Prostate gland (tissue), 2 donors: Measurements from ENCODE around the gene TPGS1. TPM values are rescaled to one million over a fixed set of nuclear protein-coding genes. Genes with fewer than 3 reads are reported as not detected.

Experiments used
- DNase-seq: peaks from one replicate; pipeline ENCODE4 v3.0.0-alpha.2; 2019; ENCODE audit warnings: low spot score
- H3K27ac ChIP-seq, 2 donors: fragments of 200-600 bp; sonication (generic); 2 replicates each; pipeline ENCODE4 v1.5.1; 2017 to 2019
- H3K27me3 ChIP-seq: fragments of 200-600 bp; sonication (generic); replicated peaks from 2 replicates; pipeline ENCODE4 v1.5.1; 2019; ENCODE audit not compliant: insufficient read depth
- H3K36me3 ChIP-seq, 2 donors: fragments of 200-600 bp; sonication (generic); 1 replicate in 1 of 2; 2 replicates in 1 of 2; pipeline versions ENCODE4 v1.5.1 to v1.8.1; 2017 to 2019
- H3K4me1 ChIP-seq: fragments of 200-600 bp; sonication (generic); replicated peaks from 2 replicates; pipeline ENCODE4 v1.5.1; 2019
- H3K4me3 ChIP-seq, 2 donors: fragments of 200-600 bp; sonication (generic); 2 replicates each; pipeline ENCODE4 v1.5.1; 2017 to 2019
- H3K9me3 ChIP-seq: fragments of 200-600 bp; sonication (generic); 2 replicates; pipeline ENCODE4 v1.5.1; 2017
- CTCF ChIP-seq, 4 experiments: fragments of 200-600 bp in 2 of 4; fragments of 450-650 bp in 2 of 4; sonication (generic) in 2 of 4; IDR thresholded peaks; 1 replicate in 3 of 4; 2 replicates in 1 of 4; pipeline ENCODE4 v1.5.1; 2016 to 2019; ENCODE audit warnings: antibody characterized with exemption in 4 of 4, mild to moderate bottlenecking in 2 of 4, moderate library complexity in 2 of 4
- POLR2A ChIP-seq: fragments of 450-650 bp; IDR thresholded peaks from one replicate; pipeline ENCODE4 v1.6.1; 2016; ENCODE audit warnings: antibody characterized with exemption, mild to moderate bottlenecking
- POLR2AphosphoS5 ChIP-seq: sonication (generic); formaldehyde crosslinking; IDR thresholded peaks from one replicate; pipeline ENCODE4 v1.6.1; 2017; ENCODE audit warnings: antibody characterized with exemption
- WGBS: methylation state at CpG from one replicate; pipeline ENCODE4 v1.1.5; 2018; 5-methylcytosine and 5-hydroxymethylcytosine counted together
- intact Hi-C: fragments of 100-400 bp; cut with DNase I; formaldehyde crosslinking; loops from one replicate; pipeline ENCODE4 v1.14.2; 2022
- total RNA-seq, 2 donors: library from RNA; depleted of rRNA; stranded (reverse); fragments of >200 nt; gene quantifications; one replicate each; pipeline ENCODE4 v1.1.0, GENCODE V29; 2016

The TPGS1 gene
- total RNA-seq, 2 donors from 2014 or later, result 90.0 to 94.9 TPM

DNA sequence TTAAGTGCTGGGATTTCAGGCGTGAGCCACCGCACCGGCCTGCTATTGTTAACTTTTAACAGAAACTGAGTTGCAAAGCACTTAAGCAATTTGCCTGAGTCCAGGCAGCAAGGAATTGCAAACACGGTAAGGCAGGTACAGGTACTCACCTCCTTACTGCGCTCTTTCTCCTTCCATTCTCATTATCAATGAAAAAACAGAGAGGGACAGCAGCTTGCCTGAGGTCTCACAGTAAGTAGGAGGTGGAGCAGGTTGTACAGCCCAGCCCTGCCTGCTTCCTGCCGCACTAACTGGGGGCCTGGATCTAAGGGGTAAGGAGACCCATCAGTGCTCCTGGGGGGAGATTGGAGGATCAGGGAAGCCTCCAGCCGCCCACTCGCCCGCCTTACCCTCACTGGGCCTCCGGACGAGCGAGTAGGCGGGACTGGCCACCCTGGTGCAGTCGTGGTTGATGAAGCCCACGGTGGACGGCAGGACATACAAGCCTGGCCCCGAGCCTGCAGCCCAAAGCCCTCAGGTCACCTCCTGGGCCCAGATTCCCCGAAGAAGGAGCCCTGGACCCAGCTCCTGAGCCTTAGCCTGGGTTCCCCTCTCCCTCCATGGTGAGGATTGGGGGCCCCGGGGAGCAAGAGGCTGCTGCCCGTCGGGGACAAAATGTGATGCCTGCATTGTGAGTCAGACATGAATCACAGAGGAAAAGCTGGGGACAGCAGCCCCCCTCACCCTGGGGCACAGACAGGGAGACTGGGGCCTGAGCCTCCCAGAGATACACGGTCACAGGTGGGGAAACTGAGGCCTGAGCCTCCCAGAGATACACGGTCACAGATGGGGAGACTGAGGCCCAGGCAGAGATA is 35.1 kb upstream of the TPGS1 start:
- no peak for DNase-seq
- Histone ChIP-seq H3K4me3 (no peak overlapping the region), H3K27me3 (no peaks in the 10 kb centered on the region), H3K9me3 (no peaks in the 10 kb centered on the region), H3K36me3 (no peaks in the 10 kb centered on the region), H3K4me1 (no peaks in the 10 kb centered on the region), H3K27ac (no peak overlapping the region)
- 62% methylated on average over 23 of the region's 23 CpGs for WGBS
- intact Hi-C loops, result no loop called here
- TF ChIP-seq CTCF (IDR thresholded peaks at IDR 0.05) (no peak), POLR2AphosphoS5 (no peak), POLR2A (no peak)

- no peak overlapping the region for H3K4me3 ChIP-seq
- DNase-seq, result no peak
- no peaks in the 10 kb centered on the region for H3K27me3 ChIP-seq
- intact Hi-C loops, result no loop called here
- 67% methylated on average over 45 of the region's 57 CpGs for WGBS
- H3K4me1 ChIP-seq, result no peaks in the 10 kb centered on the region
- TF ChIP-seq CTCF (IDR thresholded peaks at IDR 0.05) (no peak), POLR2A (no peak), POLR2AphosphoS5 (no peak)
- H3K9me3 ChIP-seq, result no peaks in the 10 kb centered on the region
- H3K36me3 ChIP-seq, result no peaks in the 10 kb centered on the region
- no peak overlapping the region for H3K27ac ChIP-seq
Measured at GRCh38 chr19:474126-475078, 32.9 kb upstream of the TPGS1 start.

- Histone ChIP-seq H3K9me3 (no peaks in the 10 kb centered on the region), H3K4me1 (no peaks in the 10 kb centered on the region), H3K36me3 (no peaks in the 10 kb centered on the region), H3K4me3 (no peak overlapping the region), H3K27me3 (no peaks in the 10 kb centered on the region), H3K27ac (no peak overlapping the region)
- 79% methylated on average over 13 of the region's 13 CpGs for WGBS
- no peak for DNase-seq
- intact Hi-C loops, result no loop called here
- no peak for TF ChIP-seq POLR2A
- TF ChIP-seq POLR2AphosphoS5, result no peak
- no peak for TF ChIP-seq CTCF (IDR thresholded peaks at IDR 0.05)
Measured at GRCh38 chr19:475360-475759, 31.9 kb upstream of the TPGS1 start.

DNA sequence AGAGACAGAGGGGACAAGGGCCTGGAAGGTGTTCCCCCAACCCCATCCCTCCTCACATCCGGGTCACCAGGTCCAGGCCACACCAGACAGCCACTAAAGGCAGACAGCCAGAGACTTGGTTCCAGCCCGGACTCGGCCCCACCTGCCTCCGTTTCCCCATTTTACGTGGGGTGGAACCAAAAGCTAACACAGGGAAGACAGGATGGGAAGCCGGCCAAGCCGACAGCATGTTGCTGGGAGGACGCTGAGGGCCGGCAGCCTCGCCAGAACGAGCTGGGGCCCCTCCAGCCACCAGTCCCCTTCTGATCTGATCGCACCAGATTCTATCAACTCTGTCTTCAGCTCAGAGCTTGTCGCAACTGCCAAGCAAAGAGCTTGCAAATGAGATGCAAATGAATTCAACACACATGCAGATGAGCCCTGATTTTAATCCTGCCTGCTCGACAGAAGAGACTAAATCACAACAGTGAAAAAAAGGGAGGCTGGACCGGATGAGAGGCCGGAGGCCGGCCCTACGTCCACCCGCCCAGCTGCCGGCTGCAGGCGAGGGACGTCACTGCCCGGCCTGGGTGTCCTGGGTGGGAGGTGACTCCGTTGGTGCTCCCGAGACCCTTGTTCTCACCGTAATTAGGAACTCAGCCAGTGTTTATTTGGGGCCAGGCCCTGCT is 28.9 kb upstream of the TPGS1 start:
- Histone ChIP-seq H3K27ac (no peak overlapping the region), H3K36me3 (no peaks in the 10 kb centered on the region), H3K9me3 (no peaks in the 10 kb centered on the region), H3K27me3 (no peaks in the 10 kb centered on the region), H3K4me3 (no peak overlapping the region), H3K4me1 (no peaks in the 10 kb centered on the region)
- WGBS, result 60% methylated on average over 26 of the region's 26 CpGs
- intact Hi-C loops, result no loop called here
- no peak for DNase-seq
- TF ChIP-seq POLR2AphosphoS5 (no peak), CTCF (IDR thresholded peaks at IDR 0.05) (no peak), POLR2A (no peak)
